ES-I3 (cell line): ENCODE data around the gene CCDC136.

Experiments
- H3K36me3 ChIP-seq: 2 replicates; pipeline ENCODE4 v1.6.1; 2013; ENCODE audit warnings: mild to moderate bottlenecking, low read length, control low read depth, moderate library complexity; ENCODE audit not compliant: insufficient read depth
- H3K4me1 ChIP-seq: 2 replicates; pipeline ENCODE4 v1.6.1; 2013; ENCODE audit warnings: mild to moderate bottlenecking, control low read depth, low read length; ENCODE audit not compliant: insufficient read depth
- H3K9ac ChIP-seq: 2 replicates; pipeline ENCODE4 v1.6.1; 2013; ENCODE audit warnings: low read depth, mild to moderate bottlenecking, low read length, moderate library complexity
- H3K9me3 ChIP-seq: 2 replicates; pipeline ENCODE4 v1.6.1; 2013; ENCODE audit warnings: mild to moderate bottlenecking, low read length, moderate library complexity; ENCODE audit not compliant: control insufficient read depth, insufficient read depth

The CCDC136 gene

DNA sequence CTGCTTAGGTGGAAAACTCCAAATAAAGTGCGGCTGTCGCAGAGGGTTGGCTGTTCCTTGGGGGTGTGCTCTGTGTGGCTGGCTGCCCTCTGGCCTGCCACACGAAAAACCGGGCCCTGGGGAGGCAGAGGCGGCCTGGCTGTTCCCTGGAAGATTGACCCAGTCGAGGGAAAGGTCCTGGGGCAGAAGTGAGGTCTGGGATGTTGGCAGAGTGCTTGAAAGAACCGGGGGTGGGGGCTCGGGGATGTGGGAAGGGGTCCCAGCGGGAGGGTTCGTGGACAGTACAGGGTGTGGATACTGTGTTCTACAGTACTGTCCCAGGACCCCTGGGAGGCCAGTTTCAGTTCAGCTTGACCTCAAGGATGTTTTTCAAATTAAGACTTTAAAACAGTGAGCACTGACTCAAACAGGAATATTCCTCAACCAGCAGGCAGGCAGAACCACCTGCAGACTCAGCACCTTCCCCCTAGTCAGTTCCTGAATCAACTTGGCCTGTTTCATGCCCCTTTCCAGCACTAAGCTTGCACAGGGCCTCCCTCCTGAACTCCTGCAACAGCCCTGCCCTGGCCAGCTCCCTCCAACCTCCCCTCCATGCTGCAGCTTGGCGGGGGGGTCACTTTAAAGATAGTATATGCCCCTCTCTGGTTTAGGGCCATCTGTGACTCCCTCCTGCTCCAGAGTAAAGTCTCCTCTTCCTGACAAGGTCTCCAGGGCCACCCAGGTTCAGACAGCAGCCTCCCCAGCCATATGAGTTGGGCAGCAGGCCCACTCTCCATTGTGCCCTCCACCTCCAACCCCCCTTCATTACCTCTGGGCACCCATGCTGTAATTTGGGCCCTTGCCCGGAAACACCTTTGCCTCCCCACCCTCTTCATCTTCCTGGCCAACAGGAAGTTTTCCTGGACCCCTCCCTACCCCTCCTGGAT lies 67.7 kb downstream of the CCDC136 start:
- Histone ChIP-seq H3K9me3 (no peaks in the 10 kb centered on the region), H3K9ac (no peak overlapping the region), H3K36me3 (no peaks in the 10 kb centered on the region), H3K4me1 (peaks cover 6% of the 10 kb centered on the region)

DNA sequence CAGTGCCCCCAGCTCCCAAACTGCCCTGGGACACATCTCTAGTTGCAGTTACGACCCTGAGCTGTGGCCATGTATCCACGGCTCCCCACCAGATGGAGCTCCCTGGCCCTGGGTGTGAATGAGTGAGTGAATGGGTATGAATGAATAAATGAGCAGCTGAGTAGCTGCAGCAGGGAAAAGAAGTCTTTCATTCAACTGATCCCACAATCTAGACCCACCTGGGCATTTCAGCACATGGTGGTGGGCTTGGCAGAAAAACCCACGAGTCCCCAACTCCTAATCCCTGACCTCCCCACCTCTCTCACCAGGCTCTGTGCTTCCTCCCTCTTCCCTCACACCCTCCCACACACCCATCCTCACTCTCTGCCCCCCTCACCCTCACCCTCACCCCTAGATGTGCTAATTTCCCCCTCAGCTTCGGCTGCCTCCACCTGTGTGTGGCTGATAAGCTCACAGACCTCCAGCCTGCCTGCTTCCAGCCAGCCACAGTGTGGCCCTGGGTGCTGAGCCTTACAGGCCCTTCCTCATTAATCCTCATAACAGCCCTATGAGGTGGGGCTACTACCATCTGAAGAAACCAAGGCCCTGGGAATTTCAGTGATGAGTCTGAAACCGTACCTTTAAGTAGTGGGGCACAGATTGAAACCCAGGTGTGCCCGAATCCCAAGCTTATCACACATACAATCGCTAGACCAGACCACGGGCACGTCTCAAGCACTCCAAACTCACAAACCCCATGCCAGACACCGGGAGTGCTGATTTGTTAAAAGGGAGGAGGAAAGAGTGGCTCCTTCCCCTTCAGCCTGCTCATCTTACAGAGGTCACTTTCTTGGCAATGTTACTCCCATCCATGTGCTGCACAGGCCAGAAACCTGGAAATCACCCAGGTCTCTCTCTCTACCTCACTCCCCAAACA lies 68.6 kb downstream of the CCDC136 start:
- Histone ChIP-seq H3K9me3 (no peaks in the 10 kb centered on the region), H3K4me1 (peaks cover 6% of the 10 kb centered on the region), H3K36me3 (no peaks in the 10 kb centered on the region), H3K9ac (no peak overlapping the region)

DNA sequence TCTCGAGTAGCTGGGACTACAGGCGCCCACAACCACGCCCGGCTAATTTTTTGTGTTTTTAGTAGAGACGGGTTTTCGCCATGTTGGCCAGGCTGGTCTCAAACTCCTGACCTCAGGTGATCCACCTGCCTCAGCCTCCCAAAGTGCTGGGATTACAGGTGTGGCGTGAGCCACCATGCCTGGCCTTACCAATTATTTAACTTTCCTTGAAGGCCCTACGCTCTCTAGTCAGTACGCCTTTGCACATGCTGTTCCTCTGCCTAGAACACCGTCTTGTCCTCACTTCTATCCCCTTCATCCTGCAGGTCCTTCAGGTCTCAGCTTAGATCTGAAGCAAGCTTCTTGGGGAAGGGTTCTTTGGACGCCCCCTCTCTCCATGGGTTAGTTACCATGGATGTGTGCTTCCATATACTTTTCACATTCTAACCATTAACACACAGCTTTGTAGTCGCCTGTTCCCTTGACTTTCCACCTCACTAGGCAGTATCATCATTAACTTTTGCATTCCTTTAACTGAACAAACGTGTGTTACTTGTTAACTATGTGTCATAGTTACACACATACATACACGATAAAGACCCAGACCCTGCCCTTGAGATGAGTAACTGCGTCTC lies 70.3 kb downstream of the CCDC136 start:
- peaks cover 6% of the 10 kb centered on the region for H3K4me1 ChIP-seq
- H3K9me3 ChIP-seq: no peaks in the 10 kb centered on the region
- peak overlapping the region; percentile 74; the same call in 1 of the 2 replicates for H3K9ac ChIP-seq
- H3K36me3 ChIP-seq: no peaks in the 10 kb centered on the region

DNA sequence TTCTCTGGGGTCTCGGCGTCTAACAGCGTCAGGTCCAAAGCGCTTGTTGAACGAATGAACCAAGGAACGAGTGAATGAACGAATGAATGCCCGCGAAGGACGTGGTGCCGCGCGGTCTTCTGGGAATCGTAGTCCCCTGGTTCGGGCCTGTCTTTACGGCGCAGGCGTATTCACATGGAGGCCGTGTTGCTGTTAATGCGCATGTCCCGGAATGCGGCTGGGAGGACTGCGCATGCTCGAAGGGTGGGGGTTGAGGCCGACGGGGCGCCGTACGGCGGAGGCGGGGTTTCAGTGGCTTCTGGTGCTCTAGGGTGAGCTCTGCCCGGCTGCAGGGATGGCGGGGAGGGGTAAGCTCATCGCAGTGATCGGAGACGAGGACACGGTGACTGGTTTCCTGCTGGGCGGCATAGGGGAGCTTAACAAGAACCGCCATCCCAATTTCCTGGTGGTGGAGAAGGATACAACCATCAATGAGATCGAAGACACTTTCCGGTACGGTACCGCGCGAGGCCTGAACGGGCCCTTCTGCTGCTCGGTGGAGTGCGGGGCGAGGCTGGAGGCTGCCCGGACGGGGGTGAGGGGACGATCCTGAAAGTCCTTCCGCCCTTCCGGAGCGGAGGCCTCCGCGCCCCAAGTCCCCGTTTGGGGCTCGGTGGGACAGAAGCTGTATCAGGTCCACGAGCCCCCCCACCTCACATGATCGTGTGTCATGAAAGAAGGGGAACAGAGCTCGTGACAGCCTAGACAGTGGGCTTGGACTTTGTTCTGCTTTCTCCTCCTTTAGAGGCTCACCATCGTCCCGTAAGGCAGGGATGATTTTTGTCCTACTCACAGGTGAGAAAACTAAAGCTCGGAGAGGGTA lies 71.0 kb downstream of the CCDC136 start, which contains the start of gene ATP6V1F:
TSS of gene ATP6V1F (plus strand) at position 286 of the 862 bp plus-strand sequence. CDS start at position 335, 49 bp downstream.
- H3K9me3 ChIP-seq: no peaks in the 10 kb centered on the region
- H3K9ac ChIP-seq: peak within 1 kb of the TSS; percentile 74
- H3K36me3 ChIP-seq: no peaks in the 10 kb centered on the region
- peaks cover 6% of the 10 kb centered on the region for H3K4me1 ChIP-seq

DNA sequence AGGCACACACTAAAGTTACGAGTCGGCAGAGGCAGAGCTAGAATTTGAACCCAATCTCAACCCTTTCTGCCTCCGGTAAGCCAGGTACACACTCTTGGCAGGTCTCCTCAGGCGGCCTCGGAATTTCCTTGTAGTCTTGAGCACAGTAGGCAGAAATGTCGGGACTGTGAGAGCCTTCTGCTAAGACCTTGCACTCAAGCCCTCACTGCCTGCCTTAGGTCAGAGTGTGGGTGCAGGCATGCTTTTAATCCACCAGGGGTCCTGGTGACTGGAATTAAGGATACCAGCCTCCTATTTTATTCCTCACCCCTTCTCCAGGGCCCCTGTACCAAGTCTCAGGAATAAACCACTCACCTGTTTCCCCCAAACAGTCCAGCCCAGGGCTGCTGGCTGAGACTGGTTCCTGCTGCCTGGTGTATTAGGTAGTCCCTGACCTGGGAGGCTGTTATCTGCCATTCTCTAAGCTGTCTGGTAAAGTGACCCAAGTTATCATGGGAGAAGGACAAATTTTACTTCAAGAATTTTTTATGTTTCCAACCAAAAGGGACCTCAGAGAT lies 71.7 kb downstream of the CCDC136 start:
- Histone ChIP-seq H3K9me3 (no peaks in the 10 kb centered on the region), H3K4me1 (peaks cover 6% of the 10 kb centered on the region), H3K36me3 (no peaks in the 10 kb centered on the region), H3K9ac (peak overlapping the region; percentile 74)

DNA sequence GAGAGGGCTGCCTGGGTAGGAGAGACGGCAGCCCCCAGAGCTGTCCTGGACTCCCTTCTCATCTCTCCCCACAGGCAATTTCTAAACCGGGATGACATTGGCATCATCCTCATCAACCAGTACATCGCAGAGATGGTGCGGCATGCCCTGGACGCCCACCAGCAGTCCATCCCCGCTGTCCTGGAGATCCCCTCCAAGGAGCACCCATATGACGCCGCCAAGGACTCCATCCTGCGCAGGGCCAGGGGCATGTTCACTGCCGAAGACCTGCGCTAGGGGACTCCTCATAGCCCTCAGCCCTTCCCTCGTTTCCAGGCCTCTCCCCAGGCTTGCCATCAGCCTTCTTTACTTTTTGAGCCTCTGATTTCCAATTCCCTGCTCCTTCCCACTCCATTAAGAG lies 73.5 kb downstream of the CCDC136 start:
- Histone ChIP-seq H3K9ac (no peak overlapping the region), H3K36me3 (no peaks in the 10 kb centered on the region), H3K4me1 (peaks cover 6% of the 10 kb centered on the region), H3K9me3 (no peaks in the 10 kb centered on the region)

DNA sequence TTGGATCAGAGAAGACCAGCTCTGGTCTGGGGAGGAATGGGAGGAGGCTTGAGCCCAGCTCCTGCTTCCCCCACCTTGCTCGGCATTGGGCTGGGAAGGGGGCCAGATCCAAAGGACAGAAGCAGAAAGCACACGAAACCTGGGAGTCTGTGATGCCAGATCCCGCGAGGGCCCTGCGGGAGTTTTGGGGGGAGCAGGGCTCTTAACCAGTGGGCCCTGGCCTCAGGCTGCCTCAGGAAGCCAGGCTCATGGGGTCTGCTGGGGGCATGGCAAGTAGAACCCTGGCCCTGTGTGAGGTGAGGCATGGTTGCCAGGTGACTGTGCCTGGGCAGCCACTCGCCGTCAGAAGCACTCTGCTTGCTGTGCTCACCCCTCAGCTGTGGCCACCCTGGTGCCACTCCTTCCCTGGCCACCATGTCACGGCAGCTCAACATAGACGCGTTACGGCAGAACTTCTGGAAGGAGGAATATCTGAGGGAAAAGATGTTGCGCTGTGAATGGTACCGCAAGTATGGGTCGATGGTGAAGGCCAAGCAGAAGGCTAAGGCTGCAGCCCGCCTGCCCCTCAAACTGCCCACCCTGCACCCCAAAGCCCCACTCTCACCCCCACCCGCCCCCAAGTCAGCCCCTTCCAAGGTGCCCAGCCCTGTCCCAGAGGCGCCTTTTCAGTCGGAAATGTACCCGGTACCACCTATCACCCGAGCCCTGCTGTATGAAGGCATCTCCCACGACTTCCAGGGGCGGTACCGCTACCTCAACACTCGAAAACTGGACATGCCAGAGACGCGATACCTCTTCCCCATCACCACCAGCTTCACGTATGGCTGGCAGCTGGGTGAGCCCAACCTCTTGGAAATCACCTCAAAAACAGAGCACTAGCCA lies 74.5 kb downstream of the CCDC136 start:
- no peaks in the 10 kb centered on the region; the same call in 1 of the 2 replicates for H3K4me1 ChIP-seq
- no peaks in the 10 kb centered on the region for H3K9me3 ChIP-seq
- H3K9ac ChIP-seq: no peak overlapping the region
- no peaks in the 10 kb centered on the region for H3K36me3 ChIP-seq

DNA sequence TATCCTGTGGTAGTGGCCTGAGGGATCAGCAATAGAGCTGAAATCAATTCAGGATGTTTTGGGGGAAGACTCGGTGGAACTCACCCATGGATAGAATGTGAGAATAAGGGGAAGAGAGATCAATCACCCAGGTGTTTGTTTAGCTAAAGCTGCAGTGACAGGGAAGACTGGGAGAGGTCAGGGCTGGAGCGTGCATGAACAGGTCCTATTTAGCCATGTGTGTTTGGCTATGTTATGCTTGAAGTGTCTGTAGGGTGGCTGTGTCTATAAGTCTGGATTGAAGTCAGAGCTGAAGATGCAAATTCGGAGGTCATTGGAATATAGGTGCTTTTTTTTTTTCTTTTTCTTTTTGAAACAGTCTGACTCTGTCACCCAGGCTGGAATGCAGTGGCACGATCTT lies 75.5 kb downstream of the CCDC136 start:
- no peaks in the 10 kb centered on the region for H3K9me3 ChIP-seq
- H3K9ac ChIP-seq: no peak overlapping the region
- peaks cover 2% of the 10 kb centered on the region; the same call in 1 of the 2 replicates for H3K4me1 ChIP-seq

DNA sequence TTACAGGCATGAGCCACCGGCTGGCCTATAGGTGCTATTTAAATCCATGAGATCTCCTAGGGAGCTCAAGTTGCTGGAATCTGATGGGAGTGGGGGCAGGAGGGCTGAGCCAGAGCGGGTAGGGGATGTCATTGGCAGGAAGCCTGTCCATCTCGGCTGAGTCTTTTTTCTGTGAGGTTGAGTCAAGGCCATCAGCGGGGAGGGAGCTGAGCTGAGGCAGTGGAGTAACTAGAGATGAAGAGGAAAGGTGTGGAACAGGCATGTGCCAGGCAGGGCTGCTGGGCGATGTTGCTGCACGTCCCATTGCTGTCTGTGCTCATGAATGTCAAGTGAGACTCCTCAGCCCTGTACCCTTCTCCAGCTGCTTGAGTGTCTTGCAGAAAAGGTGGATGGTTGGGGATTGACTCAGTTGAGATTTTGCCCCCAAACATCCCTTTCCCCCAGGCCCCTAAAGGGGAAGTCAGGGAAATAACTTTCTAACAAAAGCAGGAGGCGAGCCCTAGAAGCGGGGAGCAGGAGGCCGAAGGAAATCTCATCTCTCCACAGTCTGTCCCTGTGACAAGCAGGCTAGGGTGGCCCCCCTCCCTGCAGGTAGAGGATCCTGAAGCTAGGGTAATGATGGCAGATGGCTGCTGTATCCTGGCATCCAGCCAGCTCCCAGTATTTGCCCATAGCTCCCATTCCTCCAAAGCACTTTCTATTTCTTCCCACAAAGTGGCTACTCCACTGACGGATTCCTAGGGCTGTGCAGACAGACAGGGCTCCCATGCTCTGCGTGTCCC lies 76.3 kb downstream of the CCDC136 start:
- Histone ChIP-seq H3K36me3 (no peaks in the 10 kb centered on the region), H3K9me3 (no peaks in the 10 kb centered on the region), H3K4me1 (peaks cover 3% of the 10 kb centered on the region; the same call in 1 of the 2 replicates), H3K9ac (no peak overlapping the region; the same call in 1 of the 2 replicates)

More for the DNA sequence above, 75.5 kb downstream of the CCDC136 start:
- no peaks in the 10 kb centered on the region for H3K36me3 ChIP-seq

DNA sequence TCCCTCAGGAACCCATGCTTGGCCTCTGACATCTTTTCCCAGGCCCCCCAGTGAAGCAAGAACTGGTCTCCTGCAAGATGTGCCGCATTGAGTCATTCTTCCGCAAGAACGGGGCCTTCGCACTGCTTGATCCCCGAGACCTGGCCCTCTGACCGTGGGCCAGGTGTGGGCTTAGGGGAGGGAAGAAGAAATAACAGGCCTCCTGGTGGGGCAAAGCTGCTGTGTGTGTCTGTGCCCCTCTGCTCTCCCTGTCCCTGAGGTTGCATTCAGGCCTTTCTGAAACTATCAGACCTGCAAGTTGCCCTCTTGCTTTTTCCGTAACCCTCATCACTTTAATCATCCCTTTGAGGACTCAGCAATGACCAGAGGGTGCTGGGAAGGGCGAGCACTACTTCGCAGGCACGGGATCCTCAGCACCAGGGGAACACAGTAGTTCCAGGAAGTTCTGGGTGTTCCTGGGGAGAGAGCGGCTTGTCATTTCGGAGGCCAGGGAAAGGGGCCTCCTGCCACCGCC lies 76.9 kb downstream of the CCDC136 start:
- H3K9ac ChIP-seq: peak overlapping the region; percentile 69
- peaks cover 3% of the 10 kb centered on the region; the same call in 1 of the 2 replicates for H3K4me1 ChIP-seq
- H3K36me3 ChIP-seq: no peaks in the 10 kb centered on the region
- H3K9me3 ChIP-seq: no peaks in the 10 kb centered on the region

DNA sequence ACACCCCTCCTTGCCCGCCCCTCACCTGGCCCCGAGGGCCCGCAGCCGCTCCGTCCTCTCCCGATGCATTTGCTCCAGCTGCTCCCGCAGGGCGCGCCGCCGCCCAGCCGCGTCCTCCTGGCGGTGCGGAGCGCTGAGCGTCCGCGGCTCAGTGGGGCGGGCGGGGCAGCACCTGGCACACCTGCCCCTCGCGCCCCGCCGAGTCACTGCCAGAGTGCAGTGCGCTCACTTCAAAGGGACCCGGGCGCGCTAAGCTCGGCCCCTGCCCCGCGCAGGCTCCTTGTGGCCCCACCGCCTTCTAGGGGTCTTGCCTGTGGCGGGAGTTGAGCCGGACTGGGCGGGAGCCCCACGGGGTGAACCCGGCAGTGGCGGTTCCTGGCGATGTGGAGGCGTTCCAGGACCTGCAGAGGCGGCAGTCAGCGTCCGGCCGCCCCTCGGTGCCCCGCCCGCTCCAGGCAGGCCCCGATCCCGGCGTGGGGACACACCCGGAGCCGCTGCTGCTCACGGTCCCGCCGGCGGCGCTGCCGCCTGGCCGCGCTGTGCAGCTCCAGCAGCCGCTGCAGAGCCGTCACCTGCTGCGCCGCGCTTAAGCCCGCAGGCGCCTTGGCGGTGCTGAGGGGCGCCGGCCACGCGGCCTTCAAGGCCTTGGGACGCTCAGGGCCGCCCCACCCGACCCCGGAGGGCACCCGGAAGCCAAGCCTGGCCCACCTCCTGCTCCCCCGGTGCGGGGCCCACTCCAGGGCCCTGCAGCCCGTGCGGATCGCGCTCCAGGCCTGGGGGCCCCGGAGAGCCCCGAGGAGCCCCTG lies 77.6 kb downstream of the CCDC136 start:
- peak overlapping the region; percentile 69 for H3K9ac ChIP-seq
- peaks cover 3% of the 10 kb centered on the region; the same call in 1 of the 2 replicates for H3K4me1 ChIP-seq
- no peaks in the 10 kb centered on the region for H3K36me3 ChIP-seq
- no peaks in the 10 kb centered on the region for H3K9me3 ChIP-seq
